Ishikawa (cell line): ENCODE results near the gene B9D2.

Experiments used
- CEBPB ChIP-seq: IDR thresholded peaks from 2 replicates; pipeline ENCODE4 v1.6.1; 2012
- CREB1 ChIP-seq: IDR thresholded peaks from 2 replicates; pipeline ENCODE4 v1.6.1; 2012; ENCODE audit warnings: low read depth
- EP300 ChIP-seq: IDR thresholded peaks from 2 replicates; pipeline ENCODE4 v1.6.1; 2012; ENCODE audit warnings: borderline replicate concordance
- FOXM1 ChIP-seq: IDR thresholded peaks from 2 replicates; pipeline ENCODE4 v1.6.1; 2012; ENCODE audit warnings: low read depth, borderline replicate concordance
- REST ChIP-seq: IDR thresholded peaks from 2 replicates; pipeline ENCODE4 v1.6.1; 2012; ENCODE audit warnings: low read depth, mild to moderate bottlenecking
- TAF1 ChIP-seq: IDR thresholded peaks from 2 replicates; pipeline ENCODE4 v1.6.1; 2012; ENCODE audit warnings: low read depth, mild to moderate bottlenecking
- TEAD4 ChIP-seq: IDR thresholded peaks from 2 replicates; pipeline ENCODE4 v1.6.1; 2012
- ZBTB7A ChIP-seq: IDR thresholded peaks from 2 replicates; pipeline ENCODE4 v1.6.1; 2012; ENCODE audit warnings: low read depth
- TF ChIP-seq, protein P1 (sequence below): IDR thresholded peaks from 2 replicates; pipeline ENCODE4 v1.6.1; 2012

DNA sequence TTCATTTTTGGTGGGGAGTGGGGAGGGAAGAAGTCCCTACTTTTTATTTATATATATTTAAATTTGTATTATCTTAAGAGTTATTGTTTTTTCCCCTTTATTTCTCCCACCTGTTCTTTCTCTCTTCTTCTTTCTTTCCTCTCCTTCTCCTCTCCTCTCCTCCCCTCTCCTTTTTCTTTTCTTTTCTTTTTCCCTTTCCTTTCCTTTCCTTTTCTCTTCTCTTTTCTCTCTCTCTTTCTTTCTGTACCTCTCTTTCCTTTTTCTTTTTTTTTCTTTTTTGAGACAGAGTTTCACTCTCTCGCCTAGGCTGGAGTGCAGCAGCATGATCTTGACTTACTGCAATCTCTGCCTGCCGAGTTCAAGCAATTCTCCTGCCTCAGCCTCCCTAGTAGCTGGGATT, 35.6 kb upstream of the B9D2 start:
- TF ChIP-seq, protein P1, sequence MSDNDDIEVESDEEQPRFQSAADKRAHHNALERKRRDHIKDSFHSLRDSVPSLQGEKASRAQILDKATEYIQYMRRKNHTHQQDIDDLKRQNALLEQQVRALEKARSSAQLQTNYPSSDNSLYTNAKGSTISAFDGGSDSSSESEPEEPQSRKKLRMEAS = no peak
- TF ChIP-seq CEBPB (no peak), REST (no peak), TEAD4 (no peak), EP300 (no peak), CREB1 (no peak), ZBTB7A (no peak), TAF1 (no peak), FOXM1 (no peak)
